T-helper 17 cell (primary cell): ENCODE data around the gene FGD4. TPM values are rescaled to one million over a fixed set of nuclear protein-coding genes. Genes with fewer than 3 reads are reported as not detected.
"Not testable (repeated sequence)": the region's sequence is repeated elsewhere in the genome, so short reads cannot be mapped to it uniquely, and the experiment has no call there.

Source experiments
- ATAC-seq: fragments of 150-1000 bp; cut with Tn5 transposase; 2 replicates; pipeline ENCODE4 v1.10.0; 2021; ENCODE audit warnings: mild to moderate bottlenecking, moderate library complexity
- DNase-seq, 3 donors: peaks; one replicate each; pipeline versions ENCODE4 v3.0.0 to v3.0.0-alpha.2; 2020 to 2021
- H3K9me3 ChIP-seq: one replicate; pipeline ENCODE4 v1.7.0; 2013; ENCODE audit warnings: low read length, mild to moderate bottlenecking; ENCODE audit not compliant: control insufficient read depth, poor library complexity, severe bottlenecking
- H3K27ac Mint-ChIP-seq: one replicate; pipeline ENCODE4 v1.8.0; 2022; ENCODE audit warnings: mild to moderate bottlenecking, moderate library complexity, mixed read lengths
- H3K27me3 Mint-ChIP-seq: one replicate; pipeline ENCODE4 v1.8.0; 2022; ENCODE audit warnings: mixed read lengths
- H3K36me3 Mint-ChIP-seq: one replicate; pipeline ENCODE4 v1.8.0; 2022; ENCODE audit warnings: low read depth, mixed read lengths
- H3K4me1 Mint-ChIP-seq: one replicate; pipeline ENCODE4 v1.8.0; 2022; ENCODE audit warnings: mild to moderate bottlenecking, mixed read lengths
- H3K4me3 Mint-ChIP-seq: one replicate; pipeline ENCODE4 v1.8.0; 2022; ENCODE audit warnings: mild to moderate bottlenecking, moderate library complexity, mixed read lengths
- total RNA-seq, 4 donors: library from RNA in 2 of 4; stranded (reverse) in 2 of 4; gene quantifications; one replicate each; pipeline ENCODE4 v1.2.3 and lab custom pipeline; 2022 to 2026

FGD4 gene
- total RNA-seq, 2 donors from 2014 or later = 0.91 to 0.94 TPM

- no peaks in the 10 kb centered on the region for H3K4me1 Mint-ChIP-seq
- H3K36me3 Mint-ChIP-seq = no peaks in the 10 kb centered on the region
- H3K27ac Mint-ChIP-seq = no peak overlapping the region
- H3K27me3 Mint-ChIP-seq = peaks cover 8% of the 10 kb centered on the region
- no peak overlapping the region for H3K4me3 Mint-ChIP-seq
- DNase-seq (no peak), ATAC-seq (peak; percentile 28)
- no peaks in the 10 kb centered on the region for H3K9me3 ChIP-seq
Observed at GRCh38 chr12:32558903-32559302, 159.5 kb downstream of the FGD4 start.

- Mint-ChIP-seq H3K27me3 (peaks cover 8% of the 10 kb centered on the region), H3K4me3 (no peak overlapping the region), H3K36me3 (no peaks in the 10 kb centered on the region), H3K4me1 (no peaks in the 10 kb centered on the region), H3K27ac (no peak overlapping the region)
- ATAC-seq = no peak
- H3K9me3 ChIP-seq = no peaks in the 10 kb centered on the region
- DNase-seq = no peak
Observed at GRCh38 chr12:32559434-32559833, 160.1 kb downstream of the FGD4 start.

- Mint-ChIP-seq H3K4me1 (no peaks in the 10 kb centered on the region), H3K4me3 (no peak overlapping the region), H3K36me3 (no peaks in the 10 kb centered on the region), H3K27me3 (no peaks in the 10 kb centered on the region), H3K27ac (no peak overlapping the region)
- DNase-seq = no peak
- no peak for ATAC-seq
- H3K9me3 ChIP-seq = no peaks in the 10 kb centered on the region
Observed at GRCh38 chr12:32560520-32560919, 161.2 kb downstream of the FGD4 start.

- Mint-ChIP-seq H3K27me3 (peaks cover 4% of the 10 kb centered on the region), H3K36me3 (no peaks in the 10 kb centered on the region), H3K27ac (no peak overlapping the region), H3K4me1 (no peaks in the 10 kb centered on the region), H3K4me3 (no peak overlapping the region)
- DNase-seq (no peak), ATAC-seq (no peak)
- H3K9me3 ChIP-seq = no peaks in the 10 kb centered on the region
Observed at GRCh38 chr12:32561931-32562341, 162.6 kb downstream of the FGD4 start.

GRCh38 chr12:32562413-32562812 lies 163.1 kb downstream of the FGD4 start:
- not testable (repeated sequence) for H3K4me1 Mint-ChIP-seq, H3K36me3 Mint-ChIP-seq, DNase-seq, H3K27me3 Mint-ChIP-seq, H3K4me3 Mint-ChIP-seq, H3K27ac Mint-ChIP-seq, ATAC-seq, H3K9me3 ChIP-seq

GRCh38 chr12:32566663-32567295 lies 167.4 kb downstream of the FGD4 start:
- H3K27ac Mint-ChIP-seq = no peak overlapping the region
- H3K27me3 Mint-ChIP-seq = peaks cover 15% of the 10 kb centered on the region
- no peaks in the 10 kb centered on the region for H3K4me1 Mint-ChIP-seq
- no peaks in the 10 kb centered on the region for H3K36me3 Mint-ChIP-seq
- no peak for DNase-seq
- H3K4me3 Mint-ChIP-seq = no peak overlapping the region
- H3K9me3 ChIP-seq = no peaks in the 10 kb centered on the region
- no peak for ATAC-seq

GRCh38 chr12:32567296-32567674 lies 167.9 kb downstream of the FGD4 start:
- no peaks in the 10 kb centered on the region for H3K36me3 Mint-ChIP-seq
- no peak overlapping the region for H3K4me3 Mint-ChIP-seq
- H3K27me3 Mint-ChIP-seq = peaks cover 15% of the 10 kb centered on the region
- H3K9me3 ChIP-seq = no peaks in the 10 kb centered on the region
- no peak for ATAC-seq
- DNase-seq = no peak
- H3K27ac Mint-ChIP-seq = no peak overlapping the region
- no peaks in the 10 kb centered on the region for H3K4me1 Mint-ChIP-seq

GRCh38 chr12:32568228-32568627 lies 168.9 kb downstream of the FGD4 start:
- DNase-seq (no peak), ATAC-seq (no peak)
- Mint-ChIP-seq H3K36me3 (no peaks in the 10 kb centered on the region), H3K4me3 (no peak overlapping the region), H3K27me3 (peaks cover 15% of the 10 kb centered on the region), H3K27ac (no peak overlapping the region), H3K4me1 (no peaks in the 10 kb centered on the region)
- no peaks in the 10 kb centered on the region for H3K9me3 ChIP-seq

GRCh38 chr12:32569259-32569658 lies 169.9 kb downstream of the FGD4 start:
- no peaks in the 10 kb centered on the region for H3K9me3 ChIP-seq
- DNase-seq (no peak), ATAC-seq (no peak)
- H3K27ac Mint-ChIP-seq = no peak overlapping the region
- H3K36me3 Mint-ChIP-seq = no peaks in the 10 kb centered on the region
- no peak overlapping the region for H3K4me3 Mint-ChIP-seq
- peaks cover 15% of the 10 kb centered on the region for H3K27me3 Mint-ChIP-seq
- H3K4me1 Mint-ChIP-seq = no peaks in the 10 kb centered on the region

- Mint-ChIP-seq H3K4me3 (no peak overlapping the region), H3K36me3 (no peaks in the 10 kb centered on the region), H3K27me3 (peaks cover 8% of the 10 kb centered on the region), H3K27ac (no peak overlapping the region), H3K4me1 (peaks cover 2% of the 10 kb centered on the region)
- no peak for DNase-seq
- H3K9me3 ChIP-seq = no peaks in the 10 kb centered on the region
- no peak for ATAC-seq
Observed at GRCh38 chr12:32574585-32574984, 175.2 kb downstream of the FGD4 start.

- no peak overlapping the region for H3K4me3 Mint-ChIP-seq
- no peak for DNase-seq
- H3K4me1 Mint-ChIP-seq = peaks cover 4% of the 10 kb centered on the region
- peaks cover 13% of the 10 kb centered on the region for H3K27me3 Mint-ChIP-seq
- H3K27ac Mint-ChIP-seq = no peak overlapping the region
- no peak for ATAC-seq
- H3K9me3 ChIP-seq = no peaks in the 10 kb centered on the region
- H3K36me3 Mint-ChIP-seq = no peaks in the 10 kb centered on the region
Observed at GRCh38 chr12:32577328-32577727, 178.0 kb downstream of the FGD4 start.

- Mint-ChIP-seq H3K36me3 (peaks cover 2% of the 10 kb centered on the region), H3K4me3 (no peak overlapping the region)
- ATAC-seq = no peak
Observed at GRCh38 chr12:32583534-32583933, 184.2 kb downstream of the FGD4 start.

GRCh38 chr12:32585680-32586079 lies 186.3 kb downstream of the FGD4 start:
- no peak overlapping the region for H3K4me3 Mint-ChIP-seq
- no peak for ATAC-seq
- no peak for DNase-seq
- peaks cover 2% of the 10 kb centered on the region for H3K36me3 Mint-ChIP-seq
- H3K27ac Mint-ChIP-seq = no peak overlapping the region
- H3K4me1 Mint-ChIP-seq = peaks cover 13% of the 10 kb centered on the region
- H3K27me3 Mint-ChIP-seq = peaks cover 5% of the 10 kb centered on the region
- H3K9me3 ChIP-seq = no peaks in the 10 kb centered on the region

More at GRCh38 chr12:32583534-32583933, 184.2 kb downstream of the FGD4 start:
- peaks cover 14% of the 10 kb centered on the region for H3K27me3 Mint-ChIP-seq
- H3K9me3 ChIP-seq = no peaks in the 10 kb centered on the region
- no peak for DNase-seq
- H3K4me1 Mint-ChIP-seq = peaks cover 5% of the 10 kb centered on the region
- peak overlapping the region; percentile 12 for H3K27ac Mint-ChIP-seq

- ATAC-seq = no peak
Observed at GRCh38 chr12:32586390-32586789, 187.0 kb downstream of the FGD4 start.

More at GRCh38 chr12:32586390-32586789, 187.0 kb downstream of the FGD4 start:
- Mint-ChIP-seq H3K27me3 (peaks cover 5% of the 10 kb centered on the region), H3K4me3 (no peak overlapping the region), H3K4me1 (peaks cover 13% of the 10 kb centered on the region), H3K27ac (no peak overlapping the region), H3K36me3 (peaks cover 2% of the 10 kb centered on the region)
- H3K9me3 ChIP-seq = no peaks in the 10 kb centered on the region
- no peak for DNase-seq
